Glutamatergic neuron (in vitro differentiated cells): ENCODE data around the gene CRHR1. TPM values are rescaled to one million over a fixed set of nuclear protein-coding genes. Genes with fewer than 3 reads are reported as not detected.

ENCODE experiments used
- DNase-seq: peaks from one replicate; pipeline ENCODE4 v3.0.0; 2022
- H3K27ac Mint-ChIP-seq: one replicate; pipeline ENCODE4 v1.8.0; 2020; ENCODE audit warnings: mild to moderate bottlenecking, mixed read lengths, inconsistent platforms; ENCODE audit not compliant: unreplicated experiment
- H3K27me3 Mint-ChIP-seq: one replicate; pipeline ENCODE4 v1.8.0; 2020; ENCODE audit warnings: mild to moderate bottlenecking, moderate library complexity, mixed read lengths, inconsistent platforms; ENCODE audit not compliant: unreplicated experiment
- H3K36me3 Mint-ChIP-seq: one replicate; pipeline ENCODE4 v1.8.0; 2020; ENCODE audit warnings: mild to moderate bottlenecking, mixed read lengths, inconsistent platforms; ENCODE audit not compliant: unreplicated experiment
- H3K4me1 Mint-ChIP-seq: one replicate; pipeline ENCODE4 v1.8.0; 2020; ENCODE audit warnings: mild to moderate bottlenecking, low read depth, mixed read lengths, inconsistent platforms; ENCODE audit not compliant: unreplicated experiment
- H3K4me3 Mint-ChIP-seq: one replicate; pipeline ENCODE4 v1.8.0; 2020; ENCODE audit warnings: mild to moderate bottlenecking, mixed read lengths, inconsistent platforms; ENCODE audit not compliant: unreplicated experiment
- H3K9me3 Mint-ChIP-seq: one replicate; pipeline ENCODE4 v1.8.0; 2020; ENCODE audit warnings: mild to moderate bottlenecking, moderate library complexity, mixed read lengths, inconsistent platforms; ENCODE audit not compliant: unreplicated experiment
- CTCF ChIP-seq: fragments of 200-600 bp; sonication (generic); IDR thresholded peaks from one replicate; pipeline ENCODE4 v1.5.0; 2021; ENCODE audit not compliant: partially characterized antibody, unreplicated experiment
- total RNA-seq: library from RNA; stranded (reverse); fragmentation: NEBNext Ultra II Directional; extraction: Animal tissue kit (Norgen Biotek cat#: 25700); gene quantifications from one replicate; pipeline ENCODE4 v1.2.1, GENCODE V29; 2021; ENCODE audit not compliant: unreplicated experiment

The CRHR1 gene
- total RNA-seq, 1 donor from 2014 or later, result 0.71 TPM

DNA sequence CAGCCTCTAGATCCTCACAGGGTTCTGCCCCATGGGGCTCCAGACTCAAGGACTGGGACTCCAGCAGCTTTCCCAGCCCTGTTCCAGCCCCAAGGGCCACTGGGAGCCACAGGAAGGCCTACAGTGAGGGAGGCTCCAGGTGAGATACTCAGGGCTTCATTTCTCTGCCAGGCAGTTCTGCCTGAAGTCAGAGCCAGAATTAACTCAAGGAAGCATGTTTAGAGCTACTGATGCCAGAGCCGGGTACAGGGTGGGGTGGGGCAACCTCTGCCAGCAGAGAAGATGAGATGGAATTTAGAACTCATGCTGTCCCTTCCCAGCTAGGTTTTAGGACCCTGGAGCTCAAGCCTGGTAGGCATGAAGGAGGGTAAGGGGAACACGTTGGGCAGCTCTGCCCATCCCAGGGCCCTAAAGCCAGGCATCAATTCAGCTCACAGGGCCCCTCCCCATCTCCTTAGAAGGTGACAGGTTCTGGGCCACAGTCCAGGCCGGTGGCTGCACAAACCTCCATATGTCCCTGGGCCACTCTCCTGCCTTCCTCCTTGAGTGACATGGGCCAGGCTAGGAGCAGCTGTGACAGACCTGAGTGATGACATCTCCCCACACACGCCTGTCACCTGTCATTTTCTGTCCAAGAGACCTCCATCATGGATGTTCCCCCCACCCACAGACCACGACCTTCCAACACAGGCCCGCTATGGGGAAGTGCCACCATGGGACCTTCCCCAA, 36.1 kb downstream of the CRHR1 start:
- DNase-seq, result no peak
- no peak overlapping the region for H3K27ac Mint-ChIP-seq
- TF ChIP-seq CTCF, result no peak
- H3K27me3 Mint-ChIP-seq, result peaks cover 7% of the 10 kb centered on the region
- no peak overlapping the region for H3K4me3 Mint-ChIP-seq
- peaks cover 2% of the 10 kb centered on the region for H3K4me1 Mint-ChIP-seq
- peaks cover 4% of the 10 kb centered on the region for H3K36me3 Mint-ChIP-seq
- H3K9me3 Mint-ChIP-seq, result peaks cover 4% of the 10 kb centered on the region

GRCh38 chr17:45821147-45821546, 37.0 kb downstream of the CRHR1 start:
- H3K9me3 Mint-ChIP-seq, result peaks cover 4% of the 10 kb centered on the region
- H3K36me3 Mint-ChIP-seq, result peaks cover 4% of the 10 kb centered on the region
- peaks cover 2% of the 10 kb centered on the region for H3K4me1 Mint-ChIP-seq
- DNase-seq, result no peak
- no peak for TF ChIP-seq CTCF
- H3K4me3 Mint-ChIP-seq, result no peak overlapping the region
- no peak overlapping the region for H3K27ac Mint-ChIP-seq
- peaks cover 6% of the 10 kb centered on the region for H3K27me3 Mint-ChIP-seq

- H3K4me1 Mint-ChIP-seq, result peaks cover 2% of the 10 kb centered on the region
- H3K36me3 Mint-ChIP-seq, result peaks cover 4% of the 10 kb centered on the region
- TF ChIP-seq CTCF, result no peak
- H3K27me3 Mint-ChIP-seq, result peaks cover 7% of the 10 kb centered on the region
- H3K9me3 Mint-ChIP-seq, result peaks cover 6% of the 10 kb centered on the region
- H3K27ac Mint-ChIP-seq, result no peak overlapping the region
- no peak overlapping the region for H3K4me3 Mint-ChIP-seq
- DNase-seq, result no peak
Observed at GRCh38 chr17:45823598-45823997, 39.5 kb downstream of the CRHR1 start.

- peaks cover 2% of the 10 kb centered on the region for H3K4me1 Mint-ChIP-seq
- H3K36me3 Mint-ChIP-seq, result peaks cover 4% of the 10 kb centered on the region
- H3K27ac Mint-ChIP-seq, result no peak overlapping the region
- no peak overlapping the region for H3K4me3 Mint-ChIP-seq
- no peak for TF ChIP-seq CTCF
- H3K27me3 Mint-ChIP-seq, result peaks cover 8% of the 10 kb centered on the region
- H3K9me3 Mint-ChIP-seq, result peaks cover 5% of the 10 kb centered on the region
- DNase-seq, result no peak
Observed at GRCh38 chr17:45824475-45824874, 40.4 kb downstream of the CRHR1 start.

DNA sequence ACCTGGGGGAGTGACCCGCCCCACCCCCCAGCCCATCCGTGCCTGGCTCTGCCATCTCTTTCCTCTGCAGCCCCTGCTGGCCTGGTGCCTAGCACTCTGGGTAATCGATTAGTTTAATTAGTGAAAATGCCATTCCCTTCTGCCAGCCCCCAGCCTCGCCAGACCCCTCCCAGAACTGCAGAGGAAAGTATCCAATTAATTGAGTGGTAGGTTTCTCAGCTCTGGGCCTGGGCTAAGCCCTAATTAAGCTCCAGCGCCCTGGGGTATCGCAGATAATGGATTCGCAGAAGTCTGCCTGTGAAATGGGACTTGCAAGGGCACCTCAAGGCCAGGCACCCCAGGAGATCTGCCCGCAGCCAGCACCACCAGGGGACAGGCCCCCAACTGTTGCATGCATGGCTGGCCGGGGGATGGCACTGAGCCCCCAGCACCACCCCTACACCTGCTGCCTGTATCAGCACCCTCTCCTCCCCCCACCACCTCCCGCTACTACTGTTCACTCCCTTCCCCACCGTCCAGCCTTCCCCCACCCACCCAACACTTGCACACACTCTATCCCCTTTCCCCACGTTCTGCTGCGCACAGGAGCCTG, 40.9 kb downstream of the CRHR1 start:
- Mint-ChIP-seq H3K4me3 (no peak overlapping the region), H3K9me3 (peaks cover 5% of the 10 kb centered on the region), H3K27ac (no peak overlapping the region), H3K27me3 (peaks cover 8% of the 10 kb centered on the region), H3K36me3 (peaks cover 4% of the 10 kb centered on the region), H3K4me1 (peaks cover 2% of the 10 kb centered on the region)
- no peak for TF ChIP-seq CTCF
- DNase-seq, result no peak
